ENCODE results near the gene KCTD17. TPM values are rescaled to one million over a fixed set of nuclear protein-coding genes. Genes with fewer than 3 reads are reported as not detected.

Gene KCTD17
- total RNA-seq, 4 donors from 2014 or later: 17.9 to 35.8 (median 28.7) TPM

- no peaks in the 10 kb centered on the region for H3K36me3 ChIP-seq
- peaks cover 0 to 57% (median 0%) of the 10 kb centered on the region in 4 donors for H3K27me3 ChIP-seq
- no peak overlapping the region for H3K27ac ChIP-seq (replicated peaks in 1 of 4)
- no peak for DNase-seq (ENCODE audit: extremely low spot score)
- 93% methylated on average over 4 of the region's 6 CpGs for WGBS
- TF ChIP-seq POLR2A (IDR thresholded peaks at IDR 0.05; ENCODE audit: low read depth): no peak
- TF ChIP-seq EP300 (IDR thresholded peaks at IDR 0.05): no peak
- no peak for TF ChIP-seq POLR2AphosphoS5 (IDR thresholded peaks at IDR 0.05)
- no peak for TF ChIP-seq CTCF (IDR thresholded peaks at IDR 0.05)
- H3K4me1 ChIP-seq: no peaks in the 10 kb centered on the region
- H3K9me3 ChIP-seq: no peaks in the 10 kb centered on the region
- intact Hi-C loops (cut with DNase I): no loop called here
- no peak overlapping the region for H3K4me3 ChIP-seq
Measured at GRCh38 chr22:37080438-37080837, 28.9 kb downstream of the KCTD17 start.

GRCh38 chr22:37080838-37081237 lies 29.3 kb downstream of the KCTD17 start:
- Histone ChIP-seq H3K27me3 (peaks cover 0 to 57% (median 0%) of the 10 kb centered on the region in 4 donors), H3K36me3 (no peaks in the 10 kb centered on the region), H3K9me3 (no peaks in the 10 kb centered on the region), H3K4me3 (no peak overlapping the region), H3K27ac (replicated peaks in 1 of 4) (no peak overlapping the region), H3K4me1 (no peaks in the 10 kb centered on the region)
- TF ChIP-seq EP300 (IDR thresholded peaks at IDR 0.05) (no peak), POLR2AphosphoS5 (IDR thresholded peaks at IDR 0.05) (no peak), POLR2A (IDR thresholded peaks at IDR 0.05; ENCODE audit: low read depth) (no peak), CTCF (IDR thresholded peaks at IDR 0.05) (no peak)
- WGBS: 91% methylated on average over 11 of the region's 12 CpGs
- no peak for DNase-seq (ENCODE audit: extremely low spot score)
- intact Hi-C loops (cut with DNase I): no loop called here

- no peaks in the 10 kb centered on the region for H3K9me3 ChIP-seq
- H3K27ac ChIP-seq (replicated peaks in 1 of 4): no peak overlapping the region
- H3K36me3 ChIP-seq: no peaks in the 10 kb centered on the region
- H3K27me3 ChIP-seq: peaks cover 0 to 60% (median 0%) of the 10 kb centered on the region in 4 donors
- intact Hi-C loops (cut with DNase I): no loop called here
- WGBS: 82% methylated on average over 3 of the region's 10 CpGs
- TF ChIP-seq EP300 (IDR thresholded peaks at IDR 0.05) (no peak), CTCF (IDR thresholded peaks at IDR 0.05) (no peak), POLR2AphosphoS5 (IDR thresholded peaks at IDR 0.05) (no peak)
- DNase-seq (ENCODE audit: extremely low spot score): no peak
- H3K4me3 ChIP-seq: no peak overlapping the region
- no peaks in the 10 kb centered on the region for H3K4me1 ChIP-seq
Measured at GRCh38 chr22:37082251-37082873, 30.8 kb downstream of the KCTD17 start.

GRCh38 chr22:37083914-37084313 lies 32.4 kb downstream of the KCTD17 start:
- no peak for DNase-seq (ENCODE audit: extremely low spot score)
- TF ChIP-seq POLR2AphosphoS5 (IDR thresholded peaks at IDR 0.05) (no peak), CTCF (IDR thresholded peaks at IDR 0.05) (no peak), POLR2A (IDR thresholded peaks at IDR 0.05; ENCODE audit: low read depth) (no peak), EP300 (IDR thresholded peaks at IDR 0.05) (no peak)
- Histone ChIP-seq H3K27me3 (peaks cover 0 to 70% (median 0%) of the 10 kb centered on the region in 4 donors), H3K9me3 (no peaks in the 10 kb centered on the region), H3K36me3 (no peaks in the 10 kb centered on the region), H3K4me3 (no peak overlapping the region), H3K4me1 (no peaks in the 10 kb centered on the region), H3K27ac (replicated peaks in 1 of 4) (no peak overlapping the region)
- intact Hi-C loops (cut with DNase I): no loop called here
- WGBS: 70% methylated on average over 2 of the region's 6 CpGs

GRCh38 chr22:37084385-37084784 lies 32.8 kb downstream of the KCTD17 start:
- Histone ChIP-seq H3K4me3 (no peak overlapping the region), H3K4me1 (no peaks in the 10 kb centered on the region), H3K27me3 (peaks cover 0 to 75% (median 0%) of the 10 kb centered on the region in 4 donors), H3K36me3 (no peaks in the 10 kb centered on the region), H3K9me3 (no peaks in the 10 kb centered on the region), H3K27ac (replicated peaks in 1 of 4) (no peak overlapping the region)
- TF ChIP-seq CTCF (IDR thresholded peaks at IDR 0.05) (no peak), POLR2A (IDR thresholded peaks at IDR 0.05; ENCODE audit: low read depth) (no peak)
- intact Hi-C loops (cut with DNase I): no loop called here
- 96% methylated on average over 7 of the region's 10 CpGs for WGBS
- no peak for DNase-seq (ENCODE audit: extremely low spot score)

All from esophagus muscularis mucosa (tissue), 4 donors.